Aorta (tissue), 5 donors: ENCODE data around the gene ULBP1. TPM values are rescaled to one million over a fixed set of nuclear protein-coding genes. Genes with fewer than 3 reads are reported as not detected.
"Not testable (repeated sequence)": the region's sequence is repeated elsewhere in the genome, so short reads cannot be mapped to it uniquely, and the experiment has no call there.

ENCODE experiments used
- ATAC-seq: fragments of 200-7000 bp; cut with Tn5 transposase; one replicate; pipeline ENCODE4 v1.9.1; 2022; ENCODE audit warnings: moderate library complexity; ENCODE audit not compliant: low FRiP score
- DNase-seq, 2 donors: peaks; one replicate each; pipeline ENCODE4 v3.0.0-alpha.2; 2020
- H3K27ac ChIP-seq, 2 donors: one replicate each; pipeline ENCODE4 v1.5.1; 2013; ENCODE audit warnings: low read length in 2 of 2, mild to moderate bottlenecking in 2 of 2, moderate library complexity in 2 of 2, control low read depth in 1 of 2, inconsistent platforms in 1 of 2, low read depth in 1 of 2
- H3K27me3 ChIP-seq, 2 donors: one replicate each; pipeline ENCODE4 v1.6.1; 2013; ENCODE audit warnings: control low read depth in 1 of 2, low read length in 1 of 2, mild to moderate bottlenecking in 1 of 2, moderate library complexity in 1 of 2; ENCODE audit not compliant: insufficient read depth in 2 of 2, control insufficient read depth in 1 of 2
- H3K36me3 ChIP-seq, 2 donors: one replicate each; pipeline ENCODE4 v1.6.1; 2013; ENCODE audit warnings: control low read depth in 1 of 2, low read length in 1 of 2, mild to moderate bottlenecking in 1 of 2; ENCODE audit not compliant: insufficient read depth in 2 of 2, control insufficient read depth in 1 of 2
- H3K4me1 ChIP-seq, 2 donors: one replicate each; pipeline ENCODE4 v1.6.1; 2013; ENCODE audit warnings: low read length in 2 of 2, control low read depth in 1 of 2, mild to moderate bottlenecking in 1 of 2, moderate library complexity in 1 of 2; ENCODE audit not compliant: insufficient read depth in 2 of 2, control insufficient read depth in 1 of 2
- H3K4me3 ChIP-seq, 2 donors: one replicate each; pipeline ENCODE4 v1.5.1; 2013; ENCODE audit warnings: low read length in 2 of 2, control low read depth in 1 of 2, mild to moderate bottlenecking in 1 of 2
- H3K9me3 ChIP-seq: one replicate; pipeline ENCODE4 v1.6.1; 2013; ENCODE audit warnings: mild to moderate bottlenecking, low read length; ENCODE audit not compliant: control insufficient read depth
- WGBS, 2 donors: extraction: QIAGEN DNeasy Blood & Tissue Kit; methylation state at CpG; one replicate each; pipeline ENCODE4 v1.1.7; 2013; 5-methylcytosine and 5-hydroxymethylcytosine counted together
- intact Hi-C, 2 donors: fragments of 100-400 bp; cut with DNase I; formaldehyde crosslinking; loops; one replicate each; pipeline versions ENCODE4 v1.14.2 to v1.15.0; 2022
- polyA plus RNA-seq, 2 donors: library from polyadenylated mRNA; stranded (reverse); fragments of 200-250 nt; gene quantifications; one replicate each; pipeline ENCODE4 v1.2.3, GENCODE V29; 2013
- total RNA-seq, 2 donors: library from RNA; stranded (reverse); fragmentation: NEBNext Ultra II Directional; extraction: Animal tissue kit (Norgen Biotek cat#: 25700); gene quantifications; one replicate each; pipeline ENCODE4 v1.2.1, GENCODE V29; 2021
- donor health status: healthy with polysubstance abuse.
- donor health status: Bipolar disorder and iron deficiency.
- donor health status: DM: no; HTN: no; CAD: no.
- donor health status: DM: no; HTN: no; CAD: no.
- donor health status: DM: yes; HTN: yes; CAD: no.

Gene ULBP1
- total and polyA plus RNA-seq, 4 donors = 0.13 to 0.38 TPM; not detected in 2

- DNase-seq, H3K36me3 ChIP-seq, H3K4me1 ChIP-seq, H3K9me3 ChIP-seq, H3K4me3 ChIP-seq, H3K27ac ChIP-seq, H3K27me3 ChIP-seq, intact Hi-C loops: not testable (repeated sequence)
- ATAC-seq = peak; percentile 9
- WGBS, 2 donors = 3 to 25% methylated on average over 2 to 3 of the region's 10 CpGs
Measured at GRCh38 chr6:149953934-149954327, 9.8 kb upstream of the ULBP1 start.

DNA sequence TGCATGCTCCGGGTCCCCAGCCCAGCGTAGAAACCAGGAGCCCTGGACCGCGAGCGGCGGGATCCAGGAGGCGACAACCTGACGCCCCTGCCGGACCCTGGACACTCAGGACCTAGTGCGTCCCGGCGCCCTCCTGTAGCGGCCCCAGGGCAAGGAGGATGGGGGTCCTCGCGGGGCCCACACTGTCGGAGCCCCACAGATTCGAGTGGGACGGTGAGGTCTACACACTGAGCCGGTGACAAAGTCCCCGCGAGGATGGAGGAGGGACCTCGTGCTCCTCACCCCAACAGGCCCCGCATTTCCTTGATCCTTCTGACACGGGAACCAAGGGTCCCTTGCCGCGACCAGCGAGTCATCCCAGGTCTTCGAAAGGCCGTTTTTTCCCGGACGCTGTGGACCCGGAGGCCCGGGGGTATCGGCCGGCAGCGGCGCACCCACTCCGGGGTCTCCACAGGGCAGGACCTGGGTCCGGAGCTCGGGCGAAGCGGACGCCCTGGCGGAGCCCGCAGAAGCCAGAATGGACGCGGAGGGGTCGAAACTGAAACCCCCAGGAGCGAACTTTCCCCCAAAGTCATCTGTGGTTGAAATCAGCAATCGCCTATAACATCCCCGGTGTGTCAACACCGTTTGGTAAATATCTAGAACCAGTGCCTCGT lies 9.3 kb upstream of the ULBP1 start:
- peak; percentile 19 for ATAC-seq
- H3K4me3 ChIP-seq, H3K4me1 ChIP-seq, DNase-seq, H3K27ac ChIP-seq, H3K9me3 ChIP-seq, intact Hi-C loops, H3K27me3 ChIP-seq, H3K36me3 ChIP-seq: not testable (repeated sequence)
- 4 to 5% methylated on average over 34 to 39 of the region's 53 CpGs for WGBS, 2 donors

DNA sequence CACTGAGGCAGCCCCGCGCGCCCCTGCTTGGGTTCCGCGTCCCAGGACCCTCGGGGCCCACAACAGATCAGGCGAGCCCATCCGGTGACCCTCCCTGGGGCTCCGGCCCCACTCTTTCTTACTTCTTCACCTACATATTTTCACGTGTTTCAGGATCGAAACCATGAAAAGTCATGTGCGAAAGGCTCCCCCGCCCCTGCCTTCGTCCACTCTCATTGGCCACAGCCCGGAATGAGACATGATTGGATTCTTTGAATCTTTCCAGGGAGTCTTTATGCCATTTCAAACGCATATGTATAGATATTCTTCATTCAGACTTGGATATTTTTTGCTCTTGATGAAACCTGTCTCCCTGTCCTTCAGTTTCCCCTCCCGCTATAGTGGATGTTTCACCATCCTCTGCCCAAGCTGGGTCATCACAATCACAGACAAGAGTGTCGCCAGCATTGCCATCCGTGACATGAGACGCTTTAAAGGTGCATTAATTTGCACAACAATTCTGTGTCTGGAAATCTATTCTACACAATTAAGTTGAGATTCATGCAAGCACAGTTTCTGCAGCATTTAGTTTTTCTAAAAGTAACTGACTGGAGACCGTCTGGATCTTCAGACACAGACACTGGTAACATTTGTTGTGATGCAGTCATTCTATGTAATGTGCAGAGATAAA lies 8.6 kb upstream of the ULBP1 start:
- intact Hi-C loops, H3K27ac ChIP-seq, DNase-seq, H3K4me3 ChIP-seq, H3K27me3 ChIP-seq, H3K36me3 ChIP-seq, H3K4me1 ChIP-seq, H3K9me3 ChIP-seq, ATAC-seq: not testable (repeated sequence)
- WGBS, 2 donors = 12 to 15% methylated on average over 11 to 13 of the region's 21 CpGs

GRCh38 chr6:149955654-149956317 lies 8.0 kb upstream of the ULBP1 start:
- H3K27ac ChIP-seq, ATAC-seq, H3K36me3 ChIP-seq, H3K4me1 ChIP-seq, DNase-seq, H3K27me3 ChIP-seq, intact Hi-C loops, H3K4me3 ChIP-seq, H3K9me3 ChIP-seq: not testable (repeated sequence)
- 28 to 30% methylated on average over 7 of the region's 7 CpGs for WGBS, 2 donors

GRCh38 chr6:149958124-149958523 lies 5.6 kb upstream of the ULBP1 start:
- DNase-seq, H3K4me1 ChIP-seq, H3K27me3 ChIP-seq, intact Hi-C loops, H3K9me3 ChIP-seq, H3K36me3 ChIP-seq, H3K27ac ChIP-seq, ATAC-seq, H3K4me3 ChIP-seq: not testable (repeated sequence)
- WGBS, 2 donors = 73 to 78% methylated on average over 3 of the region's 3 CpGs

DNA sequence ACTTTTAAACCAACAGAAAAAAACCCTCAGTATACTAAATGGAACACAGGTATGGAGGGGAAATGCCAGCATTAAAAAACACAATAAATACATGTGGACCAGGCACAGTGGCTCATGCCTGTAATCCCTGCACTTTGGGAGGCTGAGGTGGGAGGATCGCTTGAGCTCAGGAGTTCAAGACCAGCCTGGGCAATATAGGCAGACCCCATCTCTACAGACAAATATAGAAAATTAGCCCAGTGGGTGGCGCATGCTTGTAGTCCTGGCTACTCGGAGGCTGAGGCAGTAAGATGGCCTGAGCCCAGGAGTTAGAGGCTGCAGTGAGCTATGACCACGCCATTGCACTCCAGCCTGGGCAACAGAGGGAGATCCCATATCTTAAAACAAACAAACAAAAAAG lies 3.9 kb upstream of the ULBP1 start:
- H3K27ac ChIP-seq, DNase-seq, intact Hi-C loops, H3K36me3 ChIP-seq, ATAC-seq, H3K4me3 ChIP-seq, H3K9me3 ChIP-seq, H3K27me3 ChIP-seq, H3K4me1 ChIP-seq: not testable (repeated sequence)
- 67 to 79% methylated on average over 2 to 3 of the region's 4 CpGs for WGBS, 2 donors

GRCh38 chr6:149960488-149960887 lies 3.3 kb upstream of the ULBP1 start:
- DNase-seq (no peak), ATAC-seq (no peak)
- Histone ChIP-seq H3K9me3 (no peaks in the 10 kb centered on the region), H3K27ac (no peak overlapping the region), H3K27me3 (peaks cover 0 to 2% of the 10 kb centered on the region in 2 donors), H3K36me3 (no peaks in the 10 kb centered on the region), H3K4me1 (no peaks in the 10 kb centered on the region), H3K4me3 (no peak overlapping the region)
- 50 to 62% methylated on average over 6 of the region's 6 CpGs for WGBS, 2 donors
- intact Hi-C loops = no loop called here

DNA sequence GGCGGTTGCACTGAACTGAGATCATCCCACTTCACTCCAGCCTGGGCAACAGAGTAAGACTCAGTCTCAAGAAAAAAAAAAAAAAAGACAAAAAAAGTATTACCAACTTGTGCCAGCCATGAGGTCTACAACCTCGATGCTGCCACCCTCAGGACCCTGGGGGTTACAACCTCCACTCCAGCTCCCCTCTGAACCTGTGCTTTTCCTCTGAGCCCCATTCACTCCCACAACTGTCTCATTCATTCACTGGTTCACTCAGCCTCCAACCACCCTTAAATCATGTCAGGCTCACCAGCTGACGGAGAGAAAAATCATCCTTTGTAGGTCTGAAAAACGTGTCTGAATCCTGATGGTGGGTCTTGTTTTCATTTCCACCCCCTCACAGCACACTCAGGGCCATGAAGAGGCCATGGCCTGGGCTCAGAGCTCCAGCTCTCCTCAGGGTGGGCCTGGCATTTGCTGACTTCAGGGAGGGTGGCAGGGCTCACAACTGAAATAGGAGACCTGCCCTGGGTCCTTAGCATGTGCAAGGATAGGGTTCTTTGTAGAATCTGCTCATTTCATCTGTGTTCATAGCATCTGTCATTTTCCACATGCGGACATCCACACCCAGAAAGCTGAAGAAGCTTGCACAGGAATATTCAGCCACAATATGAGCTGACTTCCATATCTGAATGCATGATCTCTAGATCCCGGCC lies 1.9 kb upstream of the ULBP1 start:
- H3K4me3 ChIP-seq = no peak overlapping the region
- no peaks in the 10 kb centered on the region for H3K36me3 ChIP-seq
- intact Hi-C loops = no loop called here
- no peaks in the 10 kb centered on the region for H3K4me1 ChIP-seq
- ATAC-seq = no peak
- no peak overlapping the region for H3K27ac ChIP-seq
- peaks cover 0 to 2% of the 10 kb centered on the region in 2 donors for H3K27me3 ChIP-seq
- DNase-seq = no peak
- no peaks in the 10 kb centered on the region for H3K9me3 ChIP-seq
- WGBS, 2 donors = 67 to 76% methylated on average over 6 of the region's 6 CpGs
